Ishikawa (cell line): ENCODE data around the gene ACP1.

Source experiments
- CREB1 ChIP-seq: IDR thresholded peaks from 2 replicates; pipeline ENCODE4 v1.6.1; 2012; ENCODE audit warnings: low read depth
- EGR1 ChIP-seq: IDR thresholded peaks from 2 replicates; pipeline ENCODE4 v1.6.1; 2012
- EP300 ChIP-seq: IDR thresholded peaks from 2 replicates; pipeline ENCODE4 v1.6.1; 2012; ENCODE audit warnings: borderline replicate concordance
- FOXM1 ChIP-seq: IDR thresholded peaks from 2 replicates; pipeline ENCODE4 v1.6.1; 2012; ENCODE audit warnings: low read depth, borderline replicate concordance
- MAX ChIP-seq: IDR thresholded peaks from 2 replicates; pipeline ENCODE4 v1.6.1; 2012
- NFIC ChIP-seq: IDR thresholded peaks from 2 replicates; pipeline ENCODE4 v1.6.1; 2012
- RAD21 ChIP-seq: IDR thresholded peaks from 2 replicates; pipeline ENCODE4 v1.6.1; 2012; ENCODE audit warnings: low read depth
- REST ChIP-seq: IDR thresholded peaks from 2 replicates; pipeline ENCODE4 v1.6.1; 2012; ENCODE audit warnings: low read depth, mild to moderate bottlenecking
- TAF1 ChIP-seq: IDR thresholded peaks from 2 replicates; pipeline ENCODE4 v1.6.1; 2012; ENCODE audit warnings: low read depth, mild to moderate bottlenecking
- TEAD4 ChIP-seq: IDR thresholded peaks from 2 replicates; pipeline ENCODE4 v1.6.1; 2012
- ZBTB7A ChIP-seq: IDR thresholded peaks from 2 replicates; pipeline ENCODE4 v1.6.1; 2012; ENCODE audit warnings: low read depth

GRCh38 chr2:296354-296753, 31.6 kb downstream of the ACP1 start:
- TF ChIP-seq CREB1 = no peak
- TF ChIP-seq REST = no peak
- TF ChIP-seq EGR1 = no peak
- TF ChIP-seq NFIC = no peak
- TF ChIP-seq EP300 = no peak
- TF ChIP-seq TAF1 = no peak
- no peak for TF ChIP-seq TEAD4
- TF ChIP-seq MAX = no peak
- no peak for TF ChIP-seq FOXM1
- no peak for TF ChIP-seq RAD21
- no peak for TF ChIP-seq ZBTB7A
